HL-60 (cell line): Measurements from ENCODE around the gene MAP7D1.

Experiments used
- DNase-seq, 2 experiments: peaks; one replicate each; pipeline ENCODE4 v3.0.0-alpha.2; 2010 to 2020; ENCODE audit warnings: low read depth in 1 of 2, low spot score in 1 of 2
- H3K27ac ChIP-seq: fragments of 250-450 bp; sonication (Bioruptor Pico); replicated peaks from 2 replicates; pipeline ENCODE4 v1.5.1; 2020; ENCODE audit warnings: mild to moderate bottlenecking, moderate library complexity
- H3K27me3 ChIP-seq: fragments of 250-450 bp; sonication (Bioruptor Pico); 2 replicates; pipeline ENCODE4 v1.5.1; 2021; ENCODE audit warnings: mild to moderate bottlenecking, moderate library complexity; ENCODE audit not compliant: insufficient read depth, poor library complexity, severe bottlenecking
- H3K4me3 ChIP-seq: replicated peaks from 2 replicates; pipeline ENCODE4 v1.5.1; 2011; ENCODE audit warnings: mild to moderate bottlenecking, control low read depth, low read length; ENCODE audit not compliant: insufficient read depth
- GABPA ChIP-seq: IDR thresholded peaks from 2 replicates; pipeline ENCODE4 v1.6.1; 2012; ENCODE audit warnings: low read depth
- POLR2AphosphoS5 ChIP-seq: IDR thresholded peaks from 2 replicates; pipeline ENCODE4 v1.6.1; 2012; ENCODE audit warnings: low read depth
- SPI1 ChIP-seq: IDR thresholded peaks from 2 replicates; pipeline ENCODE4 v1.6.1; 2012; ENCODE audit warnings: low read depth, mild to moderate bottlenecking, borderline replicate concordance
- TF ChIP-seq, protein P1 (sequence below): IDR thresholded peaks from 2 replicates; pipeline ENCODE4 v1.6.1; 2012; ENCODE audit warnings: low read depth; ENCODE audit not compliant: insufficient replicate concordance
- TF ChIP-seq, protein P2 (sequence below): IDR thresholded peaks from one replicate; pipeline ENCODE4 v1.5.1; 2011; ENCODE audit warnings: low read length, control low read depth, inconsistent platforms; ENCODE audit not compliant: insufficient read depth

The MAP7D1 gene

DNA sequence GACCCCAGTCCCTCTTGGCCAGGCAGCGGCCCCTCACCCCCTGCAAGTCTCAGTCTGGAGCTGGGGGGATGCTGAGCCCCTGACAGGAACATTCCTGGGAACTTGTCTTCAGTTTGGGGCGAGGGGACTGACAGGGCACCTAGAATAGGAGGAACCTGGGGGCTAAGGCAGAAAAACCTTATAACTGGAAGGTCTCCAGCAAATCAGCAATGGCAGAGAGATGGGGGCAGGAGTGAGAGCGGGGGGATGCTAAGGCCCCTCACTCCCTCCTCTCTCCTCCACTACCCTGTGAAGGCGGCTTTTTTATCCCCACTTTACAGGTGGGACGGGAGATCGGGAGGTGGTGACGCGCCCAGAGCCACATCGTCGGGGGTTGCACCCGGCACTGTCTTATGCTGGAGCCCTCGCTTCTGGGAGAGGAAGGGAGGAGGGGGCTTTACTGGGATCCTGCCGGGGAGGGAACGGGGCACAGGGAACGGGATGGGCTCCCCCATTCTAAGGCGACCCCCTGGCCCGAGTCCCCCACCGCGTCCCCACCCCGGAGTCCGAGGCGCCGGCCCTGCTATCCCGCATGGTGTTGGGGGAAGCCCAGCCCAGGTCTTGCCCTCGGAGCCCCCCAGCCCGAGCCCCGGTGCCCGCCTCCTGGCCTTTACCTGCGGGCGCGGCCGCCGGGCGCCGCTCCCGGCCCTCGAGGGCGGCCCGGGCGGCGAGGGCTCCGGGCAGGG is 31.4 kb upstream of the MAP7D1 start:
- TF ChIP-seq, protein P1, sequence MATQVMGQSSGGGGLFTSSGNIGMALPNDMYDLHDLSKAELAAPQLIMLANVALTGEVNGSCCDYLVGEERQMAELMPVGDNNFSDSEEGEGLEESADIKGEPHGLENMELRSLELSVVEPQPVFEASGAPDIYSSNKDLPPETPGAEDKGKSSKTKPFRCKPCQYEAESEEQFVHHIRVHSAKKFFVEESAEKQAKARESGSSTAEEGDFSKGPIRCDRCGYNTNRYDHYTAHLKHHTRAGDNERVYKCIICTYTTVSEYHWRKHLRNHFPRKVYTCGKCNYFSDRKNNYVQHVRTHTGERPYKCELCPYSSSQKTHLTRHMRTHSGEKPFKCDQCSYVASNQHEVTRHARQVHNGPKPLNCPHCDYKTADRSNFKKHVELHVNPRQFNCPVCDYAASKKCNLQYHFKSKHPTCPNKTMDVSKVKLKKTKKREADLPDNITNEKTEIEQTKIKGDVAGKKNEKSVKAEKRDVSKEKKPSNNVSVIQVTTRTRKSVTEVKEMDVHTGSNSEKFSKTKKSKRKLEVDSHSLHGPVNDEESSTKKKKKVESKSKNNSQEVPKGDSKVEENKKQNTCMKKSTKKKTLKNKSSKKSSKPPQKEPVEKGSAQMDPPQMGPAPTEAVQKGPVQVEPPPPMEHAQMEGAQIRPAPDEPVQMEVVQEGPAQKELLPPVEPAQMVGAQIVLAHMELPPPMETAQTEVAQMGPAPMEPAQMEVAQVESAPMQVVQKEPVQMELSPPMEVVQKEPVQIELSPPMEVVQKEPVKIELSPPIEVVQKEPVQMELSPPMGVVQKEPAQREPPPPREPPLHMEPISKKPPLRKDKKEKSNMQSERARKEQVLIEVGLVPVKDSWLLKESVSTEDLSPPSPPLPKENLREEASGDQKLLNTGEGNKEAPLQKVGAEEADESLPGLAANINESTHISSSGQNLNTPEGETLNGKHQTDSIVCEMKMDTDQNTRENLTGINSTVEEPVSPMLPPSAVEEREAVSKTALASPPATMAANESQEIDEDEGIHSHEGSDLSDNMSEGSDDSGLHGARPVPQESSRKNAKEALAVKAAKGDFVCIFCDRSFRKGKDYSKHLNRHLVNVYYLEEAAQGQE, result no peak
- no peak for TF ChIP-seq POLR2AphosphoS5
- TF ChIP-seq, protein P2, sequence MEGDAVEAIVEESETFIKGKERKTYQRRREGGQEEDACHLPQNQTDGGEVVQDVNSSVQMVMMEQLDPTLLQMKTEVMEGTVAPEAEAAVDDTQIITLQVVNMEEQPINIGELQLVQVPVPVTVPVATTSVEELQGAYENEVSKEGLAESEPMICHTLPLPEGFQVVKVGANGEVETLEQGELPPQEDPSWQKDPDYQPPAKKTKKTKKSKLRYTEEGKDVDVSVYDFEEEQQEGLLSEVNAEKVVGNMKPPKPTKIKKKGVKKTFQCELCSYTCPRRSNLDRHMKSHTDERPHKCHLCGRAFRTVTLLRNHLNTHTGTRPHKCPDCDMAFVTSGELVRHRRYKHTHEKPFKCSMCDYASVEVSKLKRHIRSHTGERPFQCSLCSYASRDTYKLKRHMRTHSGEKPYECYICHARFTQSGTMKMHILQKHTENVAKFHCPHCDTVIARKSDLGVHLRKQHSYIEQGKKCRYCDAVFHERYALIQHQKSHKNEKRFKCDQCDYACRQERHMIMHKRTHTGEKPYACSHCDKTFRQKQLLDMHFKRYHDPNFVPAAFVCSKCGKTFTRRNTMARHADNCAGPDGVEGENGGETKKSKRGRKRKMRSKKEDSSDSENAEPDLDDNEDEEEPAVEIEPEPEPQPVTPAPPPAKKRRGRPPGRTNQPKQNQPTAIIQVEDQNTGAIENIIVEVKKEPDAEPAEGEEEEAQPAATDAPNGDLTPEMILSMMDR, result no peak
- no peak for TF ChIP-seq SPI1
- TF ChIP-seq GABPA, result no peak
- Histone ChIP-seq H3K4me3 (no peak overlapping the region), H3K27me3 (peaks cover 19% of the 10 kb centered on the region), H3K27ac (no peak overlapping the region)
- no peak for DNase-seq

DNA sequence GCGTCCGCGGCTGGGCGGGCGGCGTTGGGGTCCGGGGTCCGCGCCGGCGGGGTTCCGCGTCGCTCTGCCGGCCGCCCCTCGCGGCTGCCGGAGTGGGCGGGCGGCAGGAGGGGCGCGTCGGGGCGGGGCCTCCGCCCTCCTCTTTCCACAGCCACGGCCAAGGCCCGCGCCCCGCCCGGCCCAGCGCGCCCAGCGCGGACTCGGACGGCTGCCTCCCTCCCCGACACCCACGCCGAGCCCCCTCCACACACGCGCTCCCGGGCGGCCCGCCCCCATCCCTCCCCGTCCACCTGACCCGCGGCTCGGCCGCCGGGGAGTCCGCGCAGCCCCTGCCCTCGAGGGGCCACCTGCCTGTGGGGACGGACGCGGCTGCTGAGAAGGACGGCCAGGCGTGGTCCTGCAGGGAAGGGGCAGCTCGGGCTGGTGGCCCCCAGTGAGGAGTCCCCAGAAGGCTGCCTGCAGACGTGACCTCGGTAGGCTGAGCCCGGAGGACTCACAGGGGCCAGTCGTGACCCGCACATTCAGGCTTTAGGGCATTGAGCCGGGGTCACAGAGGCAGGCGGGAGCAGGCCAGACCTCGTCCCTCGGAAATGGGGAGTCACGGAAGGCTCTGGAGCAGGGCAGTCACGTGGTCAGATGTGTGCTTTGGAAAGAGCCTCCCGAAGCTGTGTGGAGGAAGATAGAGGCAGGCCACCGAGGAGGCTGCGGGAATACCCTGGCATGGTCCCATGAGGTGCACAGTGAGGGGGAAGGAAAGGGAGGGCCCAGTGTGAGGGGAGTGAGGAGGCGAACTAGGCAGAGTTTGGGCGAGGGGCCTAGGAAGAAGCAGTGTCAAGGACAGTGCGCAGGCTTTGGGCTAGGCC is 30.6 kb upstream of the MAP7D1 start, which contains the start of gene COL8A2:
Gene COL8A2 (minus strand): TSS at position 94 of the 863 bp plus-strand sequence. CDS start 24,980 bp downstream, outside the sequence.
- Histone ChIP-seq H3K27ac (no peak within 1 kb of the TSS), H3K27me3 (peaks cover 19% of the 10 kb centered on the region), H3K4me3 (no peak within 1 kb of the TSS)
- TF ChIP-seq, protein P1, result no peak
- TF ChIP-seq GABPA, result no peak
- TF ChIP-seq POLR2AphosphoS5, result no peak
- TF ChIP-seq, protein P2, result no peak
- TF ChIP-seq SPI1, result no peak
- no peak for DNase-seq

DNA sequence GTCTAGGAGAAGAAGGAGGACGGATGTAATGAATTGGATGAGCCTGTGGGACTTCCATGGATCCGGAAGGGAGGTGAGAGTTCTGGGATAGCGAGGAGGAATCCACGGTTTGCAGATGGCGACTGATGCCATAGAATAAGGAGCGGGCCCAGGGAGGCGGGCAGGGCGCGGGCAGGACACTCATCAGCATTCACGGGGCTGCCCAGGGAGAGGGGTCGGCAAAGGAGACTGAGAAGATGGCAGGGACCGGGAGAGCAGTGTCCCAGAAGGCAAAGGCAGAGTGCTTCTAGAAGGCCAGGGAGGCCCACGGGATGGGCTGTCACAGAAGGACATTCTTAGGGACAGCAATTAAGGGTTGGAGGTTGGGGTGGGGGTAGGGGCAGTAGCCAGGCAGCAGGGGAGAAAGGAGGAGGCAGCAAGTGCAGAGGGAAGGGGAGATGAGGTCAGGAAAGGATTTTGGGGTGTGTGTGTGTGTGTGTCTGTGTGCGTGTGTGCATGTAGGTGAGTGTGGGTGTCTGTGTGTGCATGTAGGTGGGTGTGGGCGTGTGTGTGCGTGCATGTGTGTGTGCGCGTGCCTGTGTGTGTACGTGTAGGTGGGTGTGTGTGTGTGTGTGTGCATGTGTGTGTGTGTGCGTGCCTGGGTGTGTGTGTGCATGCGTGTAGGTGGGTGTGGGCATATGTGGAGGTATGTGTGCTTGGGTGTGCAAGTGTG is 29.8 kb upstream of the MAP7D1 start:
- DNase-seq, result no peak
- Histone ChIP-seq H3K4me3 (no peak overlapping the region), H3K27ac (no peak overlapping the region), H3K27me3 (peaks cover 19% of the 10 kb centered on the region)
- TF ChIP-seq, protein P2, result no peak
- TF ChIP-seq, protein P1, result no peak
- TF ChIP-seq POLR2AphosphoS5 (no peak), SPI1 (no peak), GABPA (no peak)
